Activated CD8-positive, alpha-beta memory T cell treated with anti-CD3 and anti-CD28 coated beads for 48 hours (primary cell): Measurements from ENCODE around the gene RNF224.

Experiments used
- DNase-seq, 3 experiments: peaks; one replicate each; pipeline ENCODE4 v3.0.0-alpha.2; 2020; ENCODE audit warnings: low read depth in 2 of 3, low spot score in 2 of 3

The RNF224 gene

DNA sequence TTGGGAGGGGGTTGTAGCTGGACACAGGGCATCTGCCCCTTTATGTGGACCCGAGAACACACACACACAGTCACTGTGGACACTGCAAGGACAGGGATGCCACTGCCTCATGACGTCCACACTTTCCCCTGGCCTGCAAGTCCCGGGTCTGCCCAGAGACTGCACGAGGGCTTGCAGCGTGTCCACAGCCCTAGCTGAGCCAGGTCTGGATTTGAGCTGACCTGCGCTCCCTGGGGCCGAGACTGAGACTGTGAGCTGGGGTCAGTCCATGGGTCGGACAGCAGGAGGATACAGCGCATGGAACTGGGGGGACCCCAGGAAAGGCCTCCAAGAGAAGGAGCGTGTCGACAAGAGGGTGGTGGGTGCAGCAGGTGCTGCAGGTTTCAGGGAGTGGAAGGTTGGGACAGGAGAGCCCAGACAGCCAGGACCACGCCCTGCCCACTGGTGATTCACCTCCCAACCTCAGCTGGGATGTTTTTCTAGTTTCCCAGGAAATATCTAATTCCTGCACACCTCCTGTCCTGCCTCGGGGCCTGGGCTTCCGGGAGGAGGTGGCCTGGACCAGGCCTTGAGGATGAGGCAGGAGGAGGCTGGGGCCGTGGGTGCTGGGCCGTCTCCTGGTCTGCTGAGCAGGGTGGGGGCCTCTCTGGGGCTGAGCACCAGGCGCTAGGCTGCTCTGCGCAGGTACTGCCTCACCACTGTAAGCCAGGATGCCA, 806 bp upstream of the RNF224 start:
- DNase-seq, result no peak

GRCh38 chr9:137227853-137228505, 677 bp downstream of the RNF224 start:
- DNase-seq, result no peak

DNA sequence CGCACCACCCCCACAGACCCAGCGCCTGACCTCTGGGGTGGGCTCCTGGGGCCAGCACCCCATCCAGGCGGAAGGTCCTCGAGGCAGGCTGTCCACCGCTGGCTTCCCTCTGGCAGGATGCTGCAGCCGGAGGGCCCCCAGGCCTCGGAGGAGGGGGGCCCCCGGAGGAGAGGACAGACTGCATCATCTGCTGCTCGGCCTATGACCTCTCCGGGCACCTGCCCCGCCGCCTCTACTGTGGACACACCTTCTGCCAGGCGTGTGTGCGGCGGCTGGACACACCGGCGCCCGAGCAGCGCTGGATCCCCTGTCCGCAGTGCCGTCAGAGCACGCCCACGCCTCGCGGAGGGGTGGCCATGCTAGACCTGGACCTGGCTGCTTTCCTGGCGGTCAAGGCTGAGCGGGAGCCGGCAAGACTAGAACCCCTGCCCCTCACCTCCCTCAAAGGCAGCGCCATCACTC, 1.2 kb downstream of the RNF224 start:
- no peak for DNase-seq

DNA sequence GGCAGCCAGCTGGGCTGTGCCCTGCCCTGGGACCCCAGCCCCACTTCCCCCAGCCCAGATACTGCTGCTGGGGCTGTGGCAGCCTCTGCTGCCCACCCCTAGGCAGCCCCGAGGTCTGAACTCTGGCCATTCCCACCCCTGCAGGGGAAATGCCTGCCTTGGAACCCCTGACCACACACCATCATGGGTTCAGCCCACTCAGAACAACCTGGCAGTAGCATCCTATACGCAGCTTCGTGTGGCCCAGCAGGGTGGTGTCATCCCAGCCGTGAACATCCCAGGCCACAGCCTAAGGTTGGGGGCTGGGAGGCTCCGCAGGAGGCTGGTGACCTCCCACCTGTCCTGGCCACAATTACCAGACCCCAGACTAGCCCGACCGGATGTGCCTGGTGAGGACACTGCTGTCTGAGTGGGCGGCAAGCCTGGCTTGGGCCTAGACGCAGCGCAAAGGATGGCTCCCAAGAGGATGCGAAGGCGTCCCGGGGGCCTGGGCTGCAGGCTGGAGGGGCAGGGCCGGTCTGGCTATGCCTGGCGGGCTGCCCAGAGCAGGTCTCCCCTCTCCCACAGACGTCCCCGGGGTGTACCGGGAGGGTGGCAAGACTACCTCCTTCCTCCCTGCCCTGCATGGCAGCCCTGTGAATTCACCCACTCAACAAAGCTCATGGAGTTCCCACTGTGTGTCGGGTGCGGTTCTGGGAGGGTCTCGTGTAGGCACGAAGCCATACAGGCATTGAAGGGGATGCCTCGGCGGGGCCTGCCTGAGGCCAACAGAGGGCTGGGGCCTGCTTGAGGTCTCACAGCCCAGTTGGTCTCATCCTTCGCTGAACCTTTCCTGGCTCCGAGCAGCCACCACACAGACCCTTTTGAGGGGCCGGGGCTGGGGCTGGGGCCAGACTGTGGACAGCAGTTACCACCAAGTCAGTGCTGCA, 1.9 kb downstream of the RNF224 start:
- DNase-seq, result no peak

GRCh38 chr9:137229903-137230704, 2.8 kb downstream of the RNF224 start:
- DNase-seq, result no peak

GRCh38 chr9:137230705-137231371, 3.5 kb downstream of the RNF224 start, which contains the start of gene SLC34A3:
SLC34A3 (plus strand) TSS chr9:137230901; CDS start chr9:137231703, 802 bp downstream.
- DNase-seq, result no peak

- no peak for DNase-seq
Measured at GRCh38 chr9:137231372-137232039, 4.2 kb downstream of the RNF224 start.

- DNase-seq, result no peak
Measured at GRCh38 chr9:137232101-137232500, 4.8 kb downstream of the RNF224 start.

DNA sequence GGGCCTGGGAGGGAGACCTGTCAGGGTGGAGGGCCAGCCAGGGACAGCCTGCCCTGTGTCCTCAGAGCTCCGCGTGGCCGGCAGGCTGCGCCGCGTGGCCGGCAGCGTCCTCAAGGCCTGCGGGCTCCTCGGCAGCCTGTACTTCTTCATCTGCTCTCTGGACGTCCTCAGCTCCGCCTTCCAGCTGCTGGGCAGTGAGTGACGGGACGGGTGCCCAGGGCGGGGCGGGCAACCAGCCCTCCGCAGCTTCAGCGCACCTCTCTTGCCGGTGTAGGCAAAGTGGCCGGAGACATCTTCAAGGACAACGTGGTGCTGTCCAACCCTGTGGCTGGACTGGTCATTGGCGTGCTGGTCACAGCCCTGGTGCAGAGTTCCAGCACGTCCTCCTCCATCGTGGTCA, 5.2 kb downstream of the RNF224 start:
- DNase-seq, result no peak

- no peak for DNase-seq
Measured at GRCh38 chr9:137233143-137233980, 6.1 kb downstream of the RNF224 start.

DNA sequence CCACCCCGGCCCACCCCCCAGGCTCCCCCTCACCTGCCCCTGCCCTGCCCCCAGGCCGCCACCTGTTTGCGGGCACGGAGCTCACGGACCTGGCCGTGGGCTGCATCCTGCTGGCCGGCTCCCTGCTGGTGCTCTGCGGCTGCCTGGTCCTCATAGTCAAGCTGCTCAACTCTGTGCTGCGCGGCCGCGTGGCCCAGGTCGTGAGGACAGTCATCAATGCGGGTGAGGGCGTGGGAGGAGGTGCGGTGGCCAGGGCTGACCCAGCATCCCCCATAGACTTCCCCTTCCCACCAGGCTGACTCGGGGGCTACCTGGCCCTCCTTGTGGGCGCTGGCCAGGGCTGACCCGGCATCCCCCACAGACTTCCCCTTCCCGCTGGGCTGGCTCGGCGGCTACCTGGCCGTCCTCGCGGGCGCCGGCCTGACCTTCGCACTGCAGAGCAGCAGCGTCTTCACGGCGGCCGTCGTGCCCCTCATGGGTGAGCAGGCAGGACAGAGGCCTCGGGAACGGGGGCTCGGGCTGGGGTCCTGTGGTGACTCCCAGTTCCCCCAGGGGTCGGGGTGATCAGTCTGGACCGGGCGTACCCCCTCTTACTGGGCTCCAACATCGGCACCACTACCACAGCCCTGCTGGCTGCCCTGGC, 6.9 kb downstream of the RNF224 start:
- DNase-seq, result no peak

DNA sequence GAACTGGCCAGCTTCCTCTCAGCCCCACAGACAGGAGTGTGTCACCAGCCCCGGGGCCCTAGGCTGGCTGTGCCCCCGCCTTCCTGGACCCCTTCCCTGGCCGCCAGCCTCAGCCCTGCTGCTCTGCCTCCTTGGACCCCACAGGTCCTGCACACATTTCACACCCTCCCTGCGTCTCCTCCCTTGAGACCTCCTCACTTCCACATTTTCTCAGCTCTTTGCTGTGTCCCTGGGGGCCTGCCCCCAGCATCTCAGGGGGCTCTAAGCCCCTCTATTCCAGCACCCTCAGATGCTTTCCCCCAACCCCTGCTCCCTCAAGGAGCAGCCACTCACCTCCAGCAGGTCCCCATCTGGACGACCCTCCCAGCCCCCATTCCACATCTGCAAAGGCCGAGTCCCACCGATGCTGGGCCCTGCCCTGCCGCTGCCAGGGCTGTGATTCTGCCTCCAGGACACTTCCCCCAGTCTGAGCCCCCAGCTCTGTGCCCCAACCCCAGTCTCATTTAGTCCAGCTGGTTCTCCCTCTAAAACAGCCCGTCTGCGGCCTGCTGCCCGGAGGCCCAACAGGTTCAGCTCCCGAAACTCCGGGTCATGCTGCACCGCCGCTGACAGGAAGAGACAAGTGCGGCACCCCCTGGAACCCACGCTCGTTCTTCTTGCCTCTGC, 7.6 kb downstream of the RNF224 start:
- DNase-seq, result no peak

DNA sequence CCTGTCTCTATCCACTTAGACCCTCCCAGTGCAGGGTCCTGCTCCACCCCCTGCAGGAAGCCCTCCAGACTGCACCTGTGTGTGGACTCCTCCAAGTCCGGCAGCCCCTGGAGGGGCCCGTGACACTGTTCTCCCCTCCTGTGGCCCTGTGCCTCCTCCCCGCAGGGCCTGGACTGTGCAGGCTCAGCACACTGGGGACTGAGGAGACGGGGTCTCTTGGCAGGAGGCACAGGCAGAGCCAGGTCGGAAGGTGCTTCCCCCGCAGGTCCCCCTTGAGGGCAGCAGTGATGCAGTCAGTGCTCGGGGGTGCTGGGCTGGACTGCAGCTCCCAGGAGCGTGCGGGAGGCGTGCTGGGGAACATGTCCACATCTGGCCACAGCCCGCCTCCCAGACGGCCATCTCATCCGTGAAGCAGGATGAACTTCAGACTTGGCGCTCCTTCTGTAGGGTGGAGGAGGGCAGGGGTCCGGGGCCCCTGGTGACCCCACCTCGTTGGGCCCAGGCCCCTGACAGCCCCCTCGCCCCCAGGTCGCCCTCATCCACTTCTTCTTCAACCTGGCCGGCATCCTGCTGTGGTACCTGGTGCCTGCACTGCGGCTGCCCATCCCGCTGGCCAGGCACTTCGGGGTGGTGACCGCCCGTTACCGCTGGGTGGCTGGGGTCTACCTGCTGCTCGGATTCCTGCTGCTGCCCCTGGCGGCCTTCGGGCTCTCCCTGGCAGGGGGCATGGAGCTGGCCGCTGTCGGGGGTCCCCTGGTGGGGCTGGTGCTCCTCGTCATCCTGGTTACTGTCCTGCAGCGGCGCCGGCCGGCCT, 8.3 kb downstream of the RNF224 start:
- DNase-seq, result no peak

GRCh38 chr9:137236238-137236935, 9.1 kb downstream of the RNF224 start:
- DNase-seq, result peak; percentile 70 to 89 (median 87)

DNA sequence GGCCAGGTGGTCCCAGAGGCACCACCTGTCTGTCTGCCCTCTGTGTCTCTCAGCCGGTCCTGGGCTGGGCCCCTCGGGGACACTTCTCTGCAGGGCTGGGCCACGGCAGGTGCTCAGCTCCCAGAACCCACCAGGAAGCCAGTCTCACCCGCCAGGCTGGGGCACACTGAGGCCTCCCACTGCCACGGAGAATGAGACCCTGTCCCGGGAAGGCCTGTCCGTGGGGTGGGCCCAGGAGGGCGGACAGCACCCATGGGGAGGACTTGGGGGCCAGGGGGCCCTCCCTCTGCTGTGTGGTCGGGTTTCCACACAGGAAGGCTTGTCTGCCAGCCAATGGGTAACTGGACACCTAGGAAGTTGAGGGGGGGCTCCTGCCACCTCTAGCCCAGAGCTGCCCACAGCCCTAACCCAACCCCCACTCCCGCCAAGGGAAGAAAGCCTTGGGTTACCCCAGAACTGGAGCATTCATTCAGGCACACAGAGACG, 9.7 kb downstream of the RNF224 start:
- DNase-seq, result no peak
